DMS53 treated with DMSO at 0.1 percent for 48 hours (cell line): ENCODE data around the gene MRPS10.
A peak's percentile ranks its signal among the peaks of the same experiment; 100 is the strongest.

ENCODE experiments used
- DNase-seq: peaks from one replicate; lab custom pipeline; 2025; ENCODE audit not compliant: unreplicated experiment; lab: John Stamatoyannopoulos, UW

Gene MRPS10

GRCh38 chr6:42217519-42218367, at the start of gene MRPS10:
Gene MRPS10, minus strand, starts transcription at chr6:42217861. Its CDS starts 12 bp downstream, at chr6:42217849.
- DNase-seq = peak; percentile 97

DNA sequence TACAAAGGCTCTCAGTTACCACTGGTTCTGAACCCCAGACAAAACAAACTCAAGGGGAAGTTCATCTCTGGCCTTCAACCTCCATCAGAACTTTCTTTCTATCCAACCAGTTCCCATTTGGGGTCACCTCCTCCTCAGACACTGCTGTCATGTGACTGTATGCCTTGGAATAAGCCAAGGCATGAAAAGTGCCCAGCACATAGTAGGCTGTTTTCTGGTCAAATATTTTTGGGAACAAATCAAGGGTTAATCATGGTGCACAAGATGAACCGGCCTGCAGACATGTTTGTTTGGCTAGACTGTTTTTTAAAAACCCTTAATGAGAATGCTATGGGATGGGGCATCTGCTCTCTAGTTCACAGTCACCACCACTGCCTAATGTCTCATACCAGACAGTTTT, 48.9 kb upstream of the MRPS10 start:
- no peak for DNase-seq

DNA sequence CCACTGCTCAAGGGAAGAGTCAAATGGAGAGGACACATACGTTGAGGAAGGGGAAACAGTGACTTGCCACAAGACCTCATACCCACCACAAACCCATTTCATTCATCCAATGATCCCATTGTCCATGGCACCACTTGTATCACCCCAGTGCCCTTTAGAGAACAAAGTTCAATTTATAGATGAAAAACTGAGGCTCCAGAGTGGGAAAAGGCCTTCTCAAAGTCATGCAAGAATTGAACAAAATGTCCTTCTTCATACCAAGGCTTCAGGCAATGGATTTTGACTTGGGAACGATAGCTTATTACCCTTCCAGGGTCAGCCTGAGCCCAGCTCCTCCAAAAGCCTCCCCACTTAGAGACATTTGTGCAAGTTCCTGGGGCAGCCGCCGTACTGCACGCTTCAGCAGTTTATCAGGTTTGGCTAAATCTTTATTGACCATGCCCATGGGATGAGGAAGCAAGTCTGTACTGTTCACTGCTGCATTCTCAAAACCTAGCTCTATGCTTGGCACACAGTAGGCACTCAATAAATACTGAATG, 47.3 kb upstream of the MRPS10 start:
- no peak for DNase-seq

GRCh38 chr6:42264162-42264851, 46.6 kb upstream of the MRPS10 start:
- DNase-seq = no peak

- no peak for DNase-seq
Measured at GRCh38 chr6:42263165-42263728, 45.6 kb upstream of the MRPS10 start.

- no peak for DNase-seq
Measured at GRCh38 chr6:42260972-42261371, 43.3 kb upstream of the MRPS10 start.

DNA sequence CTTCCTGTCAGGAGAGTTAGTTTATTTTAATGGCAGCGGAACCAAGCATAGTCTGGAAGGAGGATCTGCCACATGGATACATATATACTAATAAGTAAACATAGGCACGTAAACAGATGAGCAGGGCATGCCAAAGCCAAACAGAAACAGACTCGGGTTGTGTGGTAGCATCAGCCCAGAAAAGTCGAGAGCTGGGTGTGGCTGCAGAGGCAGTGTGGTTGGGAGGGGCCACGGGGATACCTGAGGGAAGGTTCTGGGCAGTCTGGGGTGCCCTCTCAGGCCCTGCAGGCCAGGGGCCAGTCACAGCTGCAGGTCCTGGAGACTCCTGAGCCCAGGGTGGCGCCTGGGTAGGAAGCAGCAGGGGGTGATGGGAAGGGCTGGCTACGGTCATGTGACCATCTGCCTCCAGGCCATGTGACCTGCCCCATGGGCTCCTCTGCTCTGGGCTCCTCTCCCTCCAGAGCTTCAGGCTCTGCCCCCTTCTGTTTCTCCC, 42.8 kb upstream of the MRPS10 start:
- DNase-seq = no peak

DNA sequence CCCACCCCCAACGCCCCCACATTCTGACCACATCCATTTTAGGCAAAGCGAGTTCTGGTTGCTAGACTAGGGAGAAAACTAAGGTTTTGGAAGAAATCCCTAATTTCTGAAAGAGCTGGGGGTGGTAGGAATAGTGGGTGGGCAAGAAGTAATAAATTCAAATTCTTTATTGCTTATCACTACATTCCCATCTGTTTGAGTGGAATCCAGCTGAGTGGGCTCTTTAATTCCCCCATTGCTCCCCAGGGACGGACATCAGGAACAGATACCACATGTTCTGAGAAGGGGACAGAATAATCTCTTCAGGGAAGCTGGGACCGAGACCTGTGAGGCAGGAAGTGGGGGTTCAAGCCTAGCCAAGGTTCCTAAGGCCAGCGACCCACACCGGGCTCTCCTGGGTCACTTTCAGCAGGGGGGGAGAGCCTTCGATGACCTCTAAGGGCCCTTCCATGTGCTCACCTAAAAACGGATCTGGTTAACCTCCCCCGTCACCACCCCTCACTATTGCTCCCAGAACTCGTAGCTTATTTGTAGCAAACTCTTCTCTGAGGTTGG, 42.3 kb upstream of the MRPS10 start:
- no peak for DNase-seq

- DNase-seq = no peak
Measured at GRCh38 chr6:42259286-42259685, 41.6 kb upstream of the MRPS10 start.

DNA sequence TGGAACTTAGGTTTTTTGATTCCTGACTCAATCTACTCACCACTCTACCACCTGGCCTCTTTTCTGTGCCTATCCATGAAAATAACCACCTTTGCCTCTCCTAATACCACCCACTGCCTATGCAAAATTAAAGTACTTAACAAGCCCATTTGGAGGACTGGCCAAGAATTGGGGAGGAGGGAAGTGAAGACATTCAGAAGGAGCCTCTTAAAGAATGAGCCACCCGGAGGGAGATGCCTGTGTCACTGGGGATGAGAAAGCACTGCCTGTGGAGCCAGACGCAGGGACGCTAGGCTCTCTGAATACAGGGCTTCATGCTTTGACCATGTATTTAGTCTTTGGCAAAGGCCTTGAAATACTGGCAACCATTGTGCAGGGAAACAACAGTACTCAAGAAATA, 40.0 kb upstream of the MRPS10 start:
- no peak for DNase-seq

DNA sequence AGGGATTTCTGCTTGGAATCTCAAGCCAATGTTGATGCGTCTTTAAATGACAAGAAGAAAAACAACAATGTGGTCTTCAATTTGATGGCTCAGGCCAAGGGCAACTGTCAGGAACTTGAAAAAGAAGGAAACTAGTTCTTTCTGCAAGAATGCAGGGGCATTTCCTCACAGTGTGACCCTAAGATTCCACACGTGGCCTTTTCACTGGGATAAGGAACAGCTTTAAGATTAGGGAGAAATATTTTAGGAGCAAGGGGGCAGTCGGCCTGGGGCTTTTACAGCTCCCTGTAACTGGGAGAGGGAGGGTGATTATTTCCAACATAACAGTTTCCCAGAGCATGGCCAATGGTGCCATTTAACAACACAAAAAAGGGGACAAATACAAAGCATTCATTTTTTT, 39.4 kb upstream of the MRPS10 start:
- no peak for DNase-seq

DNA sequence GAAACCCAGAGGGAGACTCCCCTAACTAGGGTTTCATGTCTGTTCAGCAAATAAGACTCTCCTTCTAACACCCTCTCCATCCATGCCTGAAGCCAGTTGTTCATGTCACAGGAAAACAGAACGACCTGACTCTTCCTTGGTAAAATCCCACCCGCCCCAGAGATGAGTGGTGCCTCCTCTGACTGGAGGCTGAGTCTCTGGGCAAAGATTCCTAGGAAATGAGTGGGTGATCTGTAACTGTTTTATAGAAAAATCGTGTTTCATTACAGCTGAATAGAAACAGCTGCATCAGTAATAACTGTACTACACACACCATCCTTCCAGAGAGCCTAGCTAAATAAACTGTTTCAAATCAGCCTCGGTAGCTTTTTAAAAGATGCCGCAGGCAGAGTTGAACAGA, 37.4 kb upstream of the MRPS10 start:
- no peak for DNase-seq

GRCh38 chr6:42254505-42254904, 36.8 kb upstream of the MRPS10 start:
- no peak for DNase-seq

DNA sequence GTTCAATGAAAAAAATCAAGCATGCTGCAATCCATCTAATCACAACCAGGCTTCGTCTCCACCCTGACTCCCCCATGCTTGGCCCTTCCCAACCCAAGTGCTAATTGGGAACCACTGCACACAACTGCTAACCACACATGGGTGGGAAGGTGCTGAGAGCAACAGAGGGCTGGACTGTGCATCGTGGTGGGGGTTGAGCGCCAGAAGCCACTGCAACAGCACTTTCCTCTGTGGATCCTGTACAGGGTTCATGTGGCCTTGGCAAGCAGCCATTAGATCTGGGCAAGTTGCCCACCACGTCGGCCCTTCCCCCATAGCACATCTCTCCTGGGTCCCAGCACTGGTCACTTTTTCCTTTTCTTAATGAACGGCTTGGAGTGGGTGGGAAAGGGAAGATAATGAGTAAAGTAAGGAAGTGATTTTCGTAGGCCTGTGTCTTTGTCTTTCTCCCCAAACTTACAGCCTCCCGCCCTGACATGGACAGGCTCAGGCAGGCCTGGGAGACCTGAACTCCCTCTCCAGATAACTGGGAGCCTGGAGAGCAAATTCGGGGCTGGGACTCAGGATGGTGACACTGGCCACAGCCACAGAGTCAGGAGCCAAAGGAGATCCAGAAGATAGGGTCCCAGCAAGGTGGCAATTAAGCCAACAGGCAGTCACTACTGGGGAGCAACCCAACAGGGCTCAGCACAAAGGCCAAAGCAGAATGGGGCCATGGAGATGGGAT, 34.4 kb upstream of the MRPS10 start:
- DNase-seq = no peak

DNA sequence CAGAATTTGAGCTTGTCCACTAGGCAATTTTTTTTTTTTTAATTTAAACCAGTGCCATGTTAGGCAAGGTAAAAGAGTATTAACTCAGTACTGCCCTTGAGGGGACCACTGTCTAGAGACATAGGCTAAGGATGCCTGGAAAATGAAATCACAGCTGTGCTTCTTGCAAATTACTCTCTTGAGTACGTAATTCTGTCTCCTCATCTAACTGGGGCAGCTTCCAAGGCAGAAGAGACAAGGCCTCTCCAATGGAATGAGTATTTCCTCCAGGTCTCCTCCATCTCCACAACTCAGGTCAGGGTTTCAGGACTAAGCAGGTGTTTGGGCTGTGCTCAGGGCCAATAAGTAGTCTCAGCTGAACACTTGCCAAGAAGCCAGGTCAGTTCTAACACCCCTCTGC, 33.8 kb upstream of the MRPS10 start:
- DNase-seq = no peak

DNA sequence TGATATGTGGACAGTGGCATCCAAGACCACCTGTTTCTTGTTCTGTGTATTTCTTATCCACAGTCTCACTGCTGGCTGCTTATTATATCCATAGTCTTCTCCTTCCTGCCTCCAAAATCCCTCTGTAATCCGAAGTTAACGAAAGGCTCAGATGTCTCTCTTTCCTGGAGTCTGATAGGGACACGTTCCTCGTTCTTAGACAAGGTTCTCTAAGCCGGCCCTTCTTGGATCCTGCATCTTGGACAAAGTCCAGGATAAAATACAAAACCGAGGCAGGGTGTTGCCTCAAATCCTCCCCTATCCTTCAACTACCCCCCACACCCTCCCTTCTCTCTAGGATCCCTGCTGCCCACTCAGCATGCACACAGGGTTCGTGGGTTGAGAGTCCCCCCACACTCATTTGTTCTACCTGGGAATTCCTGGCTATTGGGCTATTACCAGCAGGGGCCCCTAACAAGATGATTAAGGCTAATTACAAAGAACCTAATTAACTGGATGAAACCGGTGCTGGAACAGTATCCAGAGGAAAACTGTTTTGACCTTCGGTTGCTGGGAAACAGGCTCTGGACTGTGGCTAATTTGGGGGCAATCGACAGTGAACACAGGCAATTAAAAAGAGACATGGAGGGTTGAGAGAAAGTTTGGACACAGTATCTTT, 32.7 kb upstream of the MRPS10 start:
- no peak for DNase-seq

GRCh38 chr6:42249279-42249678, 31.6 kb upstream of the MRPS10 start:
- DNase-seq = no peak

GRCh38 chr6:42243046-42243445, 25.4 kb upstream of the MRPS10 start:
- no peak for DNase-seq

GRCh38 chr6:42241915-42242314, 24.3 kb upstream of the MRPS10 start:
- DNase-seq = no peak

DNA sequence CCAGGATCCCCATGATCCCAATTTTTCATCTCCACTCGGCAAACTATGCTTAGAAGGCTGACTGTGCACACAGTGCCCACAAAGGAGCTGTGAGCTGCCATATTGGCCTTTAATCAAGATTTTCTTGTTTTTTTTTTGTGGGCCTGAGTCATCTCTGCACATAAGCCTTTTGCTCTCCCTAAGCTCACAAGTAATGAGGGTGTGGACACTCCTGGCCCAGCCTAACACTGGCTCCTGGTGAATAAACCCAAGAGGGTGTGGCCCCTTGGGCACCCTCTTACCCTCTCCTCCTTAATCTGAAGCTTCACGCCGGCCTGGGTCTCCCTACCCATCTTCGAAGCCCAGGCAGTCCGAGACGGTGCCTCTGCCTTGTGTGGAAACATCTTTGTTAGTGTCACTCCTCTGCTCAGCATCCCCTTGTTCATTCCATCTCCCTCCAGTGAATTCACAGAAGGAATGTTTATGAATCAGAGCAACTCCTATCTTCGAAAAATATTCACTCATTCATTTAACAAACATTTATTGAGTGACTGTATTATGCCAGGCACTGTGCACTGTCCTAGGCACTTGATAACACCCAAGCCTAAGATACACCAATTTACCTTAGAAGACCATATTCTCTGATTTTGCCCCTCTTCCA, 22.2 kb upstream of the MRPS10 start:
- no peak for DNase-seq
